HCT116 (cell line): ENCODE data around the gene TMEM116. TPM values are rescaled to one million over a fixed set of nuclear protein-coding genes. Genes with fewer than 3 reads are reported as not detected.

ENCODE experiments used
- ATAC-seq: fragments of 200-7000 bp; cut with Tn5 transposase; 2 replicates; pipeline ENCODE4 v1.9.1; 2020; ENCODE audit warnings: mild to moderate bottlenecking, moderate library complexity
- BruUV-seq: library from RNA; stranded (reverse); fragments of 400-500 nt; replicated peaks from 2 replicates; lab custom pipeline; 2021; lab: Mats Ljungman, UMichigan
- CTCF ChIA-PET: fragments of 300-600 bp; sonication (Branson Sonifier 250); formaldehyde crosslinking; loops from one replicate; lab custom pipeline; 2021; ENCODE audit warnings: antibody characterized with exemption; lab: Charles Lee
- POLR2A ChIA-PET: fragments of 300-600, 350-600 bp; sonication (Branson Sonifier 250); formaldehyde crosslinking; loops from one replicate; lab custom pipeline; 2021; ENCODE audit warnings: antibody characterized with exemption; lab: Charles Lee
- RAD21 ChIA-PET, 2 experiments: fragments of 300-600 bp; sonication (Branson Sonifier 250); formaldehyde crosslinking; loops; one replicate each; lab custom pipeline; 2023; ENCODE audit warnings: low total read pairs in 2 of 2; ENCODE audit not compliant: uncharacterized antibody in 2 of 2, unreplicated experiment in 2 of 2, low non-redundant PET in 1 of 2; lab: Charles Lee
- DNase-seq: peaks from one replicate; pipeline ENCODE4 v3.0.0-alpha.2; 2010; ENCODE audit warnings: low read depth, low spot score
- H2AFZ ChIP-seq: fragments of 200-600 bp; shearing (Covaris generic), sonication (generic); 2 replicates; pipeline ENCODE4 v1.6.1; 2017; ENCODE audit warnings: low read depth, mixed run types, mixed read lengths, antibody characterized with exemption, low read length; ENCODE audit not compliant: poor library complexity, severe bottlenecking
- H3K27ac ChIP-seq: 2 replicates; pipeline ENCODE4 v1.5.1; 2012; ENCODE audit warnings: low read depth, low read length
- H3K27me3 ChIP-seq: fragments of 200-600 bp; sonication (generic); 2 replicates; pipeline ENCODE4 v1.6.1; 2016; ENCODE audit warnings: mixed run types, low read length, mixed read lengths; ENCODE audit not compliant: insufficient read depth
- H3K36me3 ChIP-seq, 2 experiments: fragments of 200-500 bp in 1 of 2; fragments of 200-600 bp in 1 of 2; sonication (Bioruptor generic) in 1 of 2; sonication (generic) in 1 of 2; 2 replicates each; pipeline versions ENCODE4 v1.5.1 to v1.6.1; 2014 to 2016; ENCODE audit warnings: low read length in 2 of 2, inconsistent platforms in 1 of 2, mixed read lengths in 1 of 2, mixed run types in 1 of 2; ENCODE audit not compliant: insufficient read depth in 2 of 2, control insufficient read depth in 1 of 2
- H3K4me1 ChIP-seq, 2 experiments: fragments of 200-600 bp in 1 of 2; sonication (generic) in 1 of 2; 2 replicates each; pipeline versions ENCODE4 v1.5.1 to v1.6.1; 2012 to 2017; ENCODE audit warnings: low read length in 2 of 2, inconsistent platforms in 1 of 2, mild to moderate bottlenecking in 1 of 2, mixed read lengths in 1 of 2, mixed run types in 1 of 2, moderate library complexity in 1 of 2; ENCODE audit not compliant: insufficient read depth in 2 of 2, control insufficient read depth in 1 of 2
- H3K4me2 ChIP-seq: fragments of 200-600 bp; sonication (generic); 2 replicates; pipeline ENCODE4 v1.6.1; 2017; ENCODE audit warnings: mixed run types, low read length, mixed read lengths
- H3K4me3 ChIP-seq, 2 experiments: fragments of 200-600 bp in 1 of 2; sonication (generic) in 1 of 2; replicated peaks in 1 of 2; 2 replicates each; pipeline ENCODE4 v1.5.1; 2011 to 2016; ENCODE audit warnings: low read length in 2 of 2, control low read depth in 1 of 2, low read depth in 1 of 2, mild to moderate bottlenecking in 1 of 2, mixed read lengths in 1 of 2, mixed run types in 1 of 2
- H3K79me2 ChIP-seq: fragments of 200-600 bp; sonication (generic); 2 replicates; pipeline ENCODE4 v1.6.1; 2017; ENCODE audit warnings: mild to moderate bottlenecking, mixed run types, low read length, moderate library complexity, mixed read lengths; ENCODE audit not compliant: insufficient read depth
- H3K9ac ChIP-seq: fragments of 200-600 bp; sonication (generic); 2 replicates; pipeline ENCODE4 v1.6.1; 2016; ENCODE audit warnings: low read length, mixed read lengths
- H3K9me2 ChIP-seq: fragments of 200-600 bp; sonication (generic), shearing (Covaris generic); 2 replicates; pipeline ENCODE4 v1.6.1; 2017; ENCODE audit warnings: mixed run types, mild to moderate bottlenecking, moderate library complexity; ENCODE audit not compliant: insufficient read depth
- H3K9me3 ChIP-seq, 2 experiments: fragments of 200-500 bp in 1 of 2; fragments of 200-600 bp in 1 of 2; sonication (Bioruptor generic) in 1 of 2; sonication (generic) in 1 of 2; 2 replicates each; pipeline ENCODE4 v1.6.1; 2014 to 2017; ENCODE audit warnings: low read length in 2 of 2, mixed read lengths in 2 of 2, inconsistent platforms in 1 of 2, low read depth in 1 of 2, mild to moderate bottlenecking in 1 of 2, mixed run types in 1 of 2, moderate library complexity in 1 of 2; ENCODE audit not compliant: control insufficient read depth in 1 of 2, insufficient read depth in 1 of 2
- H4K20me1 ChIP-seq: fragments of 200-600 bp; sonication (generic), shearing (Covaris generic); 2 replicates; pipeline ENCODE4 v1.6.1; 2017; ENCODE audit warnings: mixed run types, mild to moderate bottlenecking, moderate library complexity; ENCODE audit not compliant: insufficient read depth
- ATF3 ChIP-seq: IDR thresholded peaks from 2 replicates; pipeline ENCODE4 v1.6.1; 2012
- EGR1 ChIP-seq: IDR thresholded peaks from 2 replicates; pipeline ENCODE4 v1.6.1; 2012; ENCODE audit warnings: low read depth
- ELF1 ChIP-seq: IDR thresholded peaks from 2 replicates; pipeline ENCODE4 v1.6.1; 2012; ENCODE audit warnings: low read depth, borderline replicate concordance
- POLR2A ChIP-seq: IDR thresholded peaks from 2 replicates; pipeline ENCODE4 v1.7.0; 2011; ENCODE audit warnings: borderline replicate concordance; ENCODE audit not compliant: insufficient read depth, insufficient read length; ENCODE audit errors: extremely low read depth
- RAD21 ChIP-seq: IDR thresholded peaks from 2 replicates; pipeline ENCODE4 v1.6.1; 2012; ENCODE audit warnings: low read depth, mild to moderate bottlenecking
- REST ChIP-seq: IDR thresholded peaks from 2 replicates; pipeline ENCODE4 v1.6.1; 2012; ENCODE audit warnings: low read depth
- SP1 ChIP-seq: IDR thresholded peaks from 2 replicates; pipeline ENCODE4 v1.6.1; 2012; ENCODE audit warnings: low read depth
- SRF ChIP-seq: IDR thresholded peaks from 2 replicates; pipeline ENCODE4 v1.6.1; 2012; ENCODE audit warnings: low read depth
- ZBTB33 ChIP-seq: IDR thresholded peaks from 2 replicates; pipeline ENCODE4 v1.6.1; 2011; ENCODE audit warnings: mild to moderate bottlenecking, low read length, moderate library complexity; ENCODE audit not compliant: insufficient replicate concordance; ENCODE audit errors: extremely low read depth
- intact Hi-C: fragments of 100-400 bp; cut with micrococcal nuclease; formaldehyde crosslinking; loops from 2 replicates; pipeline ENCODE4 v1.10.0; 2022
- total RNA-seq: library from RNA; stranded (reverse); gene quantifications from one replicate; pipeline ENCODE4 v1.2.1, GENCODE V29; 2021; ENCODE audit not compliant: unreplicated experiment

TMEM116 gene
- total RNA-seq, 1 experiment from 2014 or later, result 6.8 TPM

- Histone ChIP-seq H3K9ac (no peak overlapping the region), H3K9me3 (no peaks in the 10 kb centered on the region), H3K36me3 (no peaks in the 10 kb centered on the region), H3K4me3 (no peak overlapping the region), H2AFZ (no peak overlapping the region), H4K20me1 (no peaks in the 10 kb centered on the region), H3K4me1 (no peaks in the 10 kb centered on the region), H3K4me2 (no peak overlapping the region), H3K9me2 (no peaks in the 10 kb centered on the region), H3K79me2 (no peaks in the 10 kb centered on the region), H3K27me3 (no peaks in the 10 kb centered on the region), H3K27ac (no peak overlapping the region)
- ChIA-PET CTCF (interaction anchor here (1.4 kb wide), 1 partner anchor 10 kb away, joined by 3 read pairs; no protein-coding TSS in a partner anchor), RAD21 (no interaction called here), POLR2A (no interaction called here)
- intact Hi-C loops, result no loop called here
- ATAC-seq (no peak), DNase-seq (no peak)
- TF ChIP-seq REST (no peak), RAD21 (no peak), POLR2A (no peak), EGR1 (no peak), SP1 (no peak), ATF3 (no peak), SRF (no peak)
- BruUV-seq, result no TSS peak
Measured at GRCh38 chr12:111954969-111955368, 58.0 kb downstream of the TMEM116 start.

- CTCF ChIA-PET, result no interaction called here
- no peak for TF ChIP-seq ELF1
- TF ChIP-seq RAD21, result no peak
- TF ChIP-seq ZBTB33, result no peak
- TF ChIP-seq, all 23 proteins: peak for 0
- Histone ChIP-seq H3K9me2 (no peaks in the 10 kb centered on the region), H3K9me3 (no peaks in the 10 kb centered on the region), H2AFZ (no peak overlapping the region), H3K4me2 (no peak overlapping the region), H4K20me1 (no peaks in the 10 kb centered on the region), H3K79me2 (no peaks in the 10 kb centered on the region), H3K4me1 (no peaks in the 10 kb centered on the region), H3K9ac (no peak overlapping the region), H3K4me3 (no peak overlapping the region), H3K36me3 (no peaks in the 10 kb centered on the region), H3K27me3 (no peaks in the 10 kb centered on the region), H3K27ac (no peak overlapping the region)
- DNase-seq (no peak), ATAC-seq (no peak)
- no TSS peak for BruUV-seq
- intact Hi-C loops, result no loop called here
- RAD21 ChIA-PET, result no interaction called here
- POLR2A ChIA-PET, result no interaction called here
Measured at GRCh38 chr12:111953455-111953854, 59.5 kb downstream of the TMEM116 start.
